NB4 (cell line): ENCODE data around the gene TIPARP.

Source experiments
- DNase-seq: peaks from one replicate; pipeline ENCODE4 v3.0.0; 2010; ENCODE audit warnings: low read depth
- H3K4me3 ChIP-seq: one replicate; pipeline ENCODE4 v1.5.1; 2011; ENCODE audit warnings: mild to moderate bottlenecking, low read depth, low read length, moderate library complexity
- CTCF ChIP-seq: IDR thresholded peaks from one replicate; pipeline ENCODE4 v1.5.1; 2012; ENCODE audit warnings: low read depth, low read length
- MAX ChIP-seq: IDR thresholded peaks from 2 replicates; pipeline ENCODE4 v1.6.1; 2011; ENCODE audit warnings: low read depth, low read length
- MYC ChIP-seq: IDR thresholded peaks from 2 replicates; pipeline ENCODE4 v1.6.1; 2011; ENCODE audit warnings: low read depth, low read length
- POLR2A ChIP-seq: IDR thresholded peaks from 2 replicates; pipeline ENCODE4 v1.6.1; 2011; ENCODE audit warnings: mild to moderate bottlenecking; ENCODE audit not compliant: insufficient read length; ENCODE audit errors: extremely low read depth

Gene TIPARP

GRCh38 chr3:156723182-156723619 lies 48.8 kb downstream of the TIPARP start:
- TF ChIP-seq CTCF (no peak), POLR2A (no peak), MYC (no peak), MAX (no peak)
- DNase-seq: peak; percentile 13
- no peak overlapping the region for H3K4me3 ChIP-seq

GRCh38 chr3:156725682-156726081 lies 51.3 kb downstream of the TIPARP start:
- TF ChIP-seq MYC (no peak), MAX (no peak), CTCF (no peak), POLR2A (no peak)
- no peak overlapping the region for H3K4me3 ChIP-seq
- no peak for DNase-seq

GRCh38 chr3:156726456-156726855 lies 52.1 kb downstream of the TIPARP start:
- H3K4me3 ChIP-seq: no peak overlapping the region
- no peak for DNase-seq
- TF ChIP-seq MAX: no peak

- DNase-seq: no peak
- H3K4me3 ChIP-seq: no peak overlapping the region
- TF ChIP-seq MAX: no peak
- no peak for TF ChIP-seq CTCF
- TF ChIP-seq POLR2A: no peak
- TF ChIP-seq MYC: no peak
These were observed 53.3 kb downstream of the TIPARP start for GRCh38 chr3:156727519-156728205.

- no peak for DNase-seq
- H3K4me3 ChIP-seq: no peak overlapping the region
- TF ChIP-seq POLR2A (no peak), MYC (no peak)
These were observed 54.0 kb downstream of the TIPARP start for GRCh38 chr3:156728267-156728985.

- no peak for DNase-seq
These were observed 55.2 kb downstream of the TIPARP start for GRCh38 chr3:156729460-156730179.

More at GRCh38 chr3:156729460-156730179, 55.2 kb downstream of the TIPARP start:
- no peak overlapping the region for H3K4me3 ChIP-seq
- TF ChIP-seq MAX: no peak
- TF ChIP-seq MYC: no peak
- no peak for TF ChIP-seq CTCF
- no peak for TF ChIP-seq POLR2A
